Measurements from ENCODE around the gene TMEM100.

The TMEM100 gene

GRCh38 chr17:55710410-55710809 lies 12.3 kb downstream of the TMEM100 start:
- DNase-seq (ENCODE audit: low spot score in 2 of 2) (no peak), ATAC-seq (no peak)
- no peaks in the 10 kb centered on the region for H3K9me3 Mint-ChIP-seq
- no peaks in the 10 kb centered on the region for H3K4me1 Mint-ChIP-seq
- no peaks in the 10 kb centered on the region for H3K36me3 Mint-ChIP-seq
- no peak overlapping the region for H3K27ac Mint-ChIP-seq
- H3K4me3 Mint-ChIP-seq, result no peak overlapping the region

- Mint-ChIP-seq H3K4me1 (no peaks in the 10 kb centered on the region), H3K36me3 (no peaks in the 10 kb centered on the region), H3K4me3 (no peak overlapping the region), H3K27ac (no peak overlapping the region), H3K9me3 (no peaks in the 10 kb centered on the region)
- ATAC-seq (no peak), DNase-seq (ENCODE audit: low spot score in 2 of 2) (no peak)
These were observed 12.7 kb downstream of the TMEM100 start for GRCh38 chr17:55709984-55710383.

DNA sequence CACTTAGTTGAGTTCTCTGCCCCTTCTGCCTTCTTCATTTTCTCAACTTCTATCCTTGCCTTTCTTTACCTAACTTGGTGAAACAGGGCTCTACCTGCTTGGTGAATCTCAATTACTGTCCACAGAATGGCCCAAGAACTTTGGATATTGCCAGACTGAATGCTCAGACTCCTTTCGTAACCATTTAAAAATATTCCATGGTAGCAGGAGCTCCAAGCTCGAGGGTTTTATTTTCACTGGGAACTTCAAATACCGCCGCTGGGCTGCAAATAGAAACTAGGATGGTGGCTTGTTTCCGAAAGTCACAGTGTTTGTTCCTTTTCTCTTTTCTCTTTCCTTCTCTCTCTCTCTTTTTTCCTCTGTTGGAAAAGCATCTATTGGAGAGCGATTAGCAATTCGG lies 13.2 kb downstream of the TMEM100 start:
- DNase-seq (ENCODE audit: low spot score in 2 of 2), result no peak
- H3K9me3 Mint-ChIP-seq, result no peaks in the 10 kb centered on the region
- no peak overlapping the region for H3K27ac Mint-ChIP-seq
- no peaks in the 10 kb centered on the region for H3K4me1 Mint-ChIP-seq
- no peak for ATAC-seq
- no peaks in the 10 kb centered on the region for H3K36me3 Mint-ChIP-seq
- H3K4me3 Mint-ChIP-seq, result no peak overlapping the region

- H3K4me3 Mint-ChIP-seq, result no peak overlapping the region
- H3K27ac Mint-ChIP-seq, result no peak overlapping the region
- DNase-seq (ENCODE audit: low spot score in 2 of 2), result no peak
- H3K9me3 Mint-ChIP-seq, result no peaks in the 10 kb centered on the region
- ATAC-seq, result no peak
- H3K36me3 Mint-ChIP-seq, result no peaks in the 10 kb centered on the region
- no peaks in the 10 kb centered on the region for H3K4me1 Mint-ChIP-seq
These were observed 14.3 kb downstream of the TMEM100 start for GRCh38 chr17:55708175-55708974.

- Mint-ChIP-seq H3K36me3 (no peaks in the 10 kb centered on the region), H3K4me3 (no peak overlapping the region), H3K4me1 (no peaks in the 10 kb centered on the region), H3K9me3 (no peaks in the 10 kb centered on the region), H3K27ac (no peak overlapping the region)
- ATAC-seq (no peak), DNase-seq (ENCODE audit: low spot score in 2 of 2) (no peak)
These were observed 15.6 kb downstream of the TMEM100 start for GRCh38 chr17:55706808-55707773.

- DNase-seq (ENCODE audit: low spot score in 2 of 2) (no peak), ATAC-seq (no peak)
- Mint-ChIP-seq H3K4me3 (no peak overlapping the region), H3K9me3 (peaks cover 3% of the 10 kb centered on the region), H3K4me1 (no peaks in the 10 kb centered on the region), H3K27ac (no peak overlapping the region), H3K36me3 (no peaks in the 10 kb centered on the region)
These were observed 16.8 kb downstream of the TMEM100 start for GRCh38 chr17:55705847-55706246.

DNA sequence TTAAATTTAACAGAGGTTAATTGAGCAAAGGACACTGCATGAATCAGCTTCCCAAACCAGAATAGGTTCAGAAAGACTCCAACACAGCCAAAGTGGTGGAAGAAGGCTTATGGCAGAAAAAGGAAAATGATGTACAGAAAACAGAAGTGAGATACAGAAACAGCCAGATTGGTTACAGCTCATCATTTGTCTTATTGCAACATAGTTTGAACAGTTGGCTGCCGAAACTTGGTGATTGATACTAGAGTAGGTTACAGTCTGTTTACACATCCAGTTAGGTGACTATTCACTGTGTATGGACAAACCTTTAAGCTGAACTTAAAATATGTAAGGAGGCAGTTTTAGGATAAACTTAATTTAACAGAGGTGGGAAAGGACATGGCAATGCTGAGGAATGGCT lies 18.3 kb downstream of the TMEM100 start:
- no peak for DNase-seq (ENCODE audit: low spot score in 2 of 2)
- Mint-ChIP-seq H3K4me3 (no peak overlapping the region), H3K4me1 (no peaks in the 10 kb centered on the region), H3K36me3 (no peaks in the 10 kb centered on the region), H3K27ac (no peak overlapping the region), H3K9me3 (peaks cover 3% of the 10 kb centered on the region)
- ATAC-seq, result no peak

DNA sequence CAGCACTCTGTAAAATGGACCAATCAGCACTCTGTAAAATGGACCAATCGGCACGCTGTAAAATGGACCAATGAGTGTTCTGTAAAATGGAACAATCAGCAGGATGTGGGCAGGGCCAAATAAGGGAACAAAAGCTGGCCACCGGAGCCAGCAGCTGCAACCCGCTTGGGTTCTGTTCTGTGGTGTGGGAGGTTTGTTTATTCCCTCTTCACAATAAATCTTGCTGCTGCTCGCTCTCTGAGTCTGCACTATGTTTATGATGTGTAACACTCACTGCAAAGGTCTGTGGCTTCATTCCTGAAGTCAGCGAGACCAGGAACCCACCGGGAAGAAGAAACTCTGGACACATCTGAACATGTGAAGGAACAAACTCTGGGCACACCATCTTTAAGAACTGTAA lies 20.5 kb downstream of the TMEM100 start:
- H3K4me1 Mint-ChIP-seq, result no peaks in the 10 kb centered on the region
- H3K27ac Mint-ChIP-seq, result no peak overlapping the region
- no peak for ATAC-seq
- H3K4me3 Mint-ChIP-seq, result no peak overlapping the region
- DNase-seq (ENCODE audit: low spot score in 2 of 2), result no peak
- no peaks in the 10 kb centered on the region for H3K36me3 Mint-ChIP-seq
- H3K9me3 Mint-ChIP-seq, result peaks cover 3% of the 10 kb centered on the region

GRCh38 chr17:55699181-55699860 lies 23.3 kb downstream of the TMEM100 start:
- H3K4me1 Mint-ChIP-seq, result no peaks in the 10 kb centered on the region
- H3K36me3 Mint-ChIP-seq, result no peaks in the 10 kb centered on the region
- ATAC-seq, result no peak

GRCh38 chr17:55694286-55694910 lies 28.3 kb downstream of the TMEM100 start:
- Mint-ChIP-seq H3K36me3 (no peaks in the 10 kb centered on the region), H3K4me1 (no peaks in the 10 kb centered on the region), H3K9me3 (no peaks in the 10 kb centered on the region), H3K4me3 (no peak overlapping the region), H3K27ac (no peak overlapping the region)
- DNase-seq (ENCODE audit: low spot score in 2 of 2) (no peak), ATAC-seq (no peak)

More at GRCh38 chr17:55699181-55699860, 23.3 kb downstream of the TMEM100 start:
- peaks cover 3% of the 10 kb centered on the region for H3K9me3 Mint-ChIP-seq
- H3K27ac Mint-ChIP-seq, result no peak overlapping the region
- H3K4me3 Mint-ChIP-seq, result no peak overlapping the region
- no peak for DNase-seq (ENCODE audit: low spot score in 2 of 2)

GRCh38 chr17:55693254-55694216 lies 29.1 kb downstream of the TMEM100 start:
- no peaks in the 10 kb centered on the region for H3K36me3 Mint-ChIP-seq
- no peak for DNase-seq (ENCODE audit: low spot score in 2 of 2)
- H3K27ac Mint-ChIP-seq, result no peak overlapping the region
- no peak for ATAC-seq
- no peak overlapping the region for H3K4me3 Mint-ChIP-seq
- no peaks in the 10 kb centered on the region for H3K9me3 Mint-ChIP-seq
- no peaks in the 10 kb centered on the region for H3K4me1 Mint-ChIP-seq

DNA sequence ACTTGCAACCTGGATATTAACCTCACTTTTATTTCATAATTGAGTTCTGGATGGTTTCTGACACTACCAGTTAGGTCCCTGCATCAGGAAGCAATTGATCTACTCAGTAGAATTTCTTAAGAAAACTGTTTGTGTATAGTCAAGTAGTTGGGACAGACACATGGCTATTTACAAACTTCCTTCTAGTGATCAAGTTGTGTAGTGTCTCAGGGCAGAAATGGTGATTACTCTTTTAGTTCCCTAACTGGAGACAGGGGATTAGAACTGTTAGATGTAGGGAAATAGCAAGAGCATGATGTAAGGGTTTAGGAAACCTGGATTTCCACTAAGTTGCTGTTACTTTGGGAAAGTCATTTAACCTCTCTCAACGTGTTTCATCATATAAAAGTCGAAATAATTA lies 30.4 kb downstream of the TMEM100 start:
- H3K36me3 Mint-ChIP-seq, result no peaks in the 10 kb centered on the region

DNA sequence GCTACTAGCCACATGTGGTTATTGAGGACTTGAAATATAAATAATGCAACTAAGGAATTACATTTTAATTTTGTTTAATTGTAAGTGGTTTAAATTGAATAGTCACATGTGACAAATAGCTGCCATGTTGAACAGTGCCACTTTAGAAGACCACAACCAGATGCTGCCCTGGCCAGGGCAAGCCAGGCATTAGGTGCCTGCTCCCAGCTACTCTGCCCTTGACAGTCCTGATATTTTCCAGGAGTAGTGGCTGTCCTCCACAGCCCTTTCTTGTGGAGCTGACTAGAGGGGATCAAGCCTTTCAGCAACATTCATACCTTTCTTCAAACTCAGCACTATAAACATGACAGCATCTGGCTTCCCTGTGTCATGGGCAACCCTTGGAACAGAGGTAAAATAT lies 31.0 kb downstream of the TMEM100 start:
- ATAC-seq (no peak), DNase-seq (ENCODE audit: low spot score in 2 of 2) (no peak)
- Mint-ChIP-seq H3K9me3 (no peaks in the 10 kb centered on the region), H3K4me3 (no peak overlapping the region), H3K36me3 (no peaks in the 10 kb centered on the region), H3K27ac (no peak overlapping the region), H3K4me1 (no peaks in the 10 kb centered on the region)

More for the DNA sequence above, 30.4 kb downstream of the TMEM100 start:
- Mint-ChIP-seq H3K27ac (no peak overlapping the region), H3K4me3 (no peak overlapping the region), H3K4me1 (no peaks in the 10 kb centered on the region), H3K9me3 (no peaks in the 10 kb centered on the region)
- DNase-seq (ENCODE audit: low spot score in 2 of 2) (no peak), ATAC-seq (no peak)

- H3K4me3 Mint-ChIP-seq, result no peak overlapping the region
- no peaks in the 10 kb centered on the region for H3K4me1 Mint-ChIP-seq
- DNase-seq (ENCODE audit: low spot score in 2 of 2) (no peak), ATAC-seq (no peak)
- no peaks in the 10 kb centered on the region for H3K36me3 Mint-ChIP-seq
- no peaks in the 10 kb centered on the region for H3K9me3 Mint-ChIP-seq
- no peak overlapping the region for H3K27ac Mint-ChIP-seq
These were observed 32.6 kb downstream of the TMEM100 start for GRCh38 chr17:55690105-55690508.
